22Rv1 (cell line): ENCODE measurements around the gene SVOPL.

Source experiments
- ZFX ChIP-seq: fragments of 450-650 bp; IDR thresholded peaks from 2 replicates; pipeline ENCODE4 v1.6.1; 2017; ENCODE audit warnings: antibody characterized with exemption, borderline replicate concordance
- TF ChIP-seq, protein P1 (sequence below): fragments of 450-650 bp; IDR thresholded peaks from 2 replicates; pipeline ENCODE4 v1.5.1; 2017; ENCODE audit warnings: mild to moderate bottlenecking

DNA sequence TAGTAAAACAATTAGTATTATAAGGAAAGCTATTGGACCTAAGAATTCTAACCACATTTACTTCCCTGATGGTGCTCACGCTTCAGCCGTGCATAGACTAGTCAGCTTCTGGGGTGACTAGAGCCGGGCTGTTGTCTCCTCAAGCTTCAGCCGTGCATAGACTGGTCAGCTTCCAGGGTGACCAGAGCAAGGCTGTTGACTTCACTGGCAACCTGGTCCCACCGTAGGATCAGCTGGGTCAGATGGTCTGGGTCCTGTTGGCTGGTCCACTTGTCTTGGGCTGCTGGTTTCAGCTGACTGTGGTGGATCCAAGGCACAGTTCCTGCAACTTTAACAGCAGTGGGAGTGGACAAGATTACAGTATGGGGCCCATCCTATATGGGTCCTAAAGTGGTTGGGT lies 141.7 kb downstream of the SVOPL start:
- TF ChIP-seq, protein P1, sequence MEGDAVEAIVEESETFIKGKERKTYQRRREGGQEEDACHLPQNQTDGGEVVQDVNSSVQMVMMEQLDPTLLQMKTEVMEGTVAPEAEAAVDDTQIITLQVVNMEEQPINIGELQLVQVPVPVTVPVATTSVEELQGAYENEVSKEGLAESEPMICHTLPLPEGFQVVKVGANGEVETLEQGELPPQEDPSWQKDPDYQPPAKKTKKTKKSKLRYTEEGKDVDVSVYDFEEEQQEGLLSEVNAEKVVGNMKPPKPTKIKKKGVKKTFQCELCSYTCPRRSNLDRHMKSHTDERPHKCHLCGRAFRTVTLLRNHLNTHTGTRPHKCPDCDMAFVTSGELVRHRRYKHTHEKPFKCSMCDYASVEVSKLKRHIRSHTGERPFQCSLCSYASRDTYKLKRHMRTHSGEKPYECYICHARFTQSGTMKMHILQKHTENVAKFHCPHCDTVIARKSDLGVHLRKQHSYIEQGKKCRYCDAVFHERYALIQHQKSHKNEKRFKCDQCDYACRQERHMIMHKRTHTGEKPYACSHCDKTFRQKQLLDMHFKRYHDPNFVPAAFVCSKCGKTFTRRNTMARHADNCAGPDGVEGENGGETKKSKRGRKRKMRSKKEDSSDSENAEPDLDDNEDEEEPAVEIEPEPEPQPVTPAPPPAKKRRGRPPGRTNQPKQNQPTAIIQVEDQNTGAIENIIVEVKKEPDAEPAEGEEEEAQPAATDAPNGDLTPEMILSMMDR, result no peak
- TF ChIP-seq ZFX, result no peak
